Spleen (tissue), 7 donors: ENCODE results near the gene RAG2.

Experiments used
- POLR2A ChIP-seq, 3 donors: fragments of 450-650 bp; IDR thresholded peaks; one replicate each; pipeline ENCODE4 v1.5.1; 2017; ENCODE audit warnings: antibody characterized with exemption in 3 of 3, mild to moderate bottlenecking in 1 of 3
- POLR2AphosphoS5 ChIP-seq, 3 donors: sonication (generic); formaldehyde crosslinking; IDR thresholded peaks; one replicate each; pipeline ENCODE4 v1.5.1; 2017; ENCODE audit warnings: antibody characterized with exemption in 3 of 3
- TF ChIP-seq, protein P1 (sequence below), 11 experiments: fragments of 200-600 bp in 7 of 11; fragments of 450-650 bp in 4 of 11; sonication (generic) in 4 of 11; IDR thresholded peaks in 8 of 11; conservative IDR thresholded peaks in 3 of 11; 1 replicate in 7 of 11; 2 replicates in 4 of 11; pipeline versions ENCODE4 v1.4.0 to v1.8.0; 2016 to 2021; ENCODE audit warnings: antibody characterized with exemption in 11 of 11, inconsistent platforms in 4 of 11, mild to moderate bottlenecking in 1 of 11
- donor health status: DM: no; HTN: no; CAD: no; lungs with moderate emphysema.
- donor health status: DM: no; HTN: no; CAD: no.
- donor health status: DM: no; HTN: no; CAD: no.

GRCh38 chr11:36627471-36627870 is 29.4 kb upstream of the RAG2 start:
- TF ChIP-seq POLR2A (IDR thresholded peaks at IDR 0.05) (no peak), POLR2AphosphoS5 (IDR thresholded peaks at IDR 0.05) (no peak)
- TF ChIP-seq, protein P1, sequence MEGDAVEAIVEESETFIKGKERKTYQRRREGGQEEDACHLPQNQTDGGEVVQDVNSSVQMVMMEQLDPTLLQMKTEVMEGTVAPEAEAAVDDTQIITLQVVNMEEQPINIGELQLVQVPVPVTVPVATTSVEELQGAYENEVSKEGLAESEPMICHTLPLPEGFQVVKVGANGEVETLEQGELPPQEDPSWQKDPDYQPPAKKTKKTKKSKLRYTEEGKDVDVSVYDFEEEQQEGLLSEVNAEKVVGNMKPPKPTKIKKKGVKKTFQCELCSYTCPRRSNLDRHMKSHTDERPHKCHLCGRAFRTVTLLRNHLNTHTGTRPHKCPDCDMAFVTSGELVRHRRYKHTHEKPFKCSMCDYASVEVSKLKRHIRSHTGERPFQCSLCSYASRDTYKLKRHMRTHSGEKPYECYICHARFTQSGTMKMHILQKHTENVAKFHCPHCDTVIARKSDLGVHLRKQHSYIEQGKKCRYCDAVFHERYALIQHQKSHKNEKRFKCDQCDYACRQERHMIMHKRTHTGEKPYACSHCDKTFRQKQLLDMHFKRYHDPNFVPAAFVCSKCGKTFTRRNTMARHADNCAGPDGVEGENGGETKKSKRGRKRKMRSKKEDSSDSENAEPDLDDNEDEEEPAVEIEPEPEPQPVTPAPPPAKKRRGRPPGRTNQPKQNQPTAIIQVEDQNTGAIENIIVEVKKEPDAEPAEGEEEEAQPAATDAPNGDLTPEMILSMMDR (IDR thresholded peaks at IDR 0.05 in 8 of 11, conservative IDR thresholded peaks at IDR 0.05 in 3 of 11): no peak
